HG02610 (cell line): ENCODE measurements around the gene MAN2A1.
A peak's percentile ranks its signal among the peaks of the same experiment; 100 is the strongest.

ENCODE experiments used
- ATAC-seq: cut with Tn5 transposase; IDR thresholded peaks from one replicate; pipeline ENCODE4 v1.9.1; 2021; ENCODE audit warnings: mild to moderate bottlenecking, moderate library complexity; ENCODE audit not compliant: unreplicated experiment

The MAN2A1 gene

DNA sequence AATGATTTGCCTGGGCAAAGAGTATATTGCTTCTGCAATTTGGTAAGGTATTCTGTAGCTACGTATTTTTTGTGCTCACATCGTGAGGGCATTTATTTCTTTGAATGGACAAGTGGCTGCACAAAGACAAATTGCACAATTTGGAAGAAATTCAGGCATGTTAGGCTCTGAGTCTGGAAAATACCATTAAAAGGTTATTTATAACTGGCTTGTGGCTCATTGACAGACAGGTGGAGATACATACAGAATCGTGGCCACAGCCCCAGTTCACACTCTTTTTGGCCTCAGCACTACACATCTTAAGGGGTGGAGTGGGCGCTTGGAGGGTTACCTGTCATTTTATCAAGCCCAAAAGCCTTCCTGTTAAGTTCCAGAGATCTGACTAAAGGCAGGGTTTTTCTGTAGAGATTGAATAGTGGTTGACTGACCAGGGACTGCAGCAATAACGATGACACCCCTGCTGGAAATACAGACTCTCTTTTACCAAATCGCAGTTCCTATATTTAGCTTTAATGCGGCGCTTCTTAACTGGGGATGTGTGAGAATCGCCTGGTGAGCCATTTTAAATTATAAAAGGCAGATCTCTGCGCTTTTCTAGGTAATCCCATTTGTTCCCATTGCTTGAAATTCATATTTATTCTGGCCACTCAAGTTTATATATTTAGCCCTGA is 14.7 kb downstream of the MAN2A1 start:
- ATAC-seq, result no peak

DNA sequence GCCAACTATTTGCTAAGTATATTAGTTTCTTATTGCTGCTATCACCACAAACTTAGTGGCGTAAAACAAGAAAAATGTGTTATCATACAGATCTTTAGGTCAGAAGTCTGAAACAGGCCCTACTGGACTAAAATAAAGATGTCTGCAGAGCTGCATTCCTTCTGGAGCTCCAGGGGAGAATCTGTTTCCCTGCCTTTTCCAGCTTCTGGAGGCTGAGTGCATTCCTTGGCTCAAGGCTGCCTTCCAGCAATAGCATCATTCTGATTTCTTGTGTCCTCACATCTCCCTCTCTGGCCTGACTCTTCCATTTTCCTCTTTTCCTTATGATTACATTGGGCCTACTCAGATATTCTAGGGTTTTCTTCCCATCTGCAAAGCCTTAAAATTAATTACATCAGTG is 15.9 kb downstream of the MAN2A1 start:
- ATAC-seq, result no peak

DNA sequence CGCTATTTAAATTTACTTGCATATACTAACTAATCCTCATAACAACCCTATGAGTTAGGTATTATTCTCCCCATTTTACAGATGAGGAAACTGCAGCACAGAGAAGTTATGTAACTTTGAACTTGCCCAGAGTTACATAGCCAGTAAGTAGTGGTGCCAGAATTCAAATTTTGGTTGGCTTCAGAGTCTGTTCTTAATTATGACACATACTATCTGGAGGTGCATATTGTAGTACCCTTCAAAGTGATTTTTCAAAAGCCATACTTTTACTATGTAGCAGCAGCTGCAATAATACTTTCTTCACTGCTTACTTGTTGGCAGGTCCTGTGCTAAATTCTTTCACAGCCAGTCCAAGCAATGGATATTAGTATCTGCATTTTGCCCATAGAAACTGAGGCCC is 16.4 kb downstream of the MAN2A1 start:
- no peak for ATAC-seq

DNA sequence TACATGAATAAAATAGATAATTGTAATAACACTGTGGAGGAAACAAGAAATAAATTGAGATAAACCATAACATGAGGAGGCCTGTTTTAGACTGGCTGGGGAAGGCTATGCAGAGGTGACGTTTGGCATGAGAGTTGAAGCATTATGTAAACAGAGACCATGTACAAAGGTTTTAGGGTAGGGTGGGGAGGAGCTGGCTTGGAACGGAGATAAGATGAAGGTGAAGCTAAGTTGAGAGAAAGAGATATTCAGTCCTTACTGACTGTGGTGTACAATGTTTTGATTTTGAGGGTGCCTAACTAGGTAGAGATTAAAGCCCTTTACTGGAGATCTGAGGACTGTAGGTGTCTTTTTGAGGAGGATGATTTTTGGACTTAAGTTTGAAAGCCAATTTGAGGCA is 17.8 kb downstream of the MAN2A1 start:
- no peak for ATAC-seq

DNA sequence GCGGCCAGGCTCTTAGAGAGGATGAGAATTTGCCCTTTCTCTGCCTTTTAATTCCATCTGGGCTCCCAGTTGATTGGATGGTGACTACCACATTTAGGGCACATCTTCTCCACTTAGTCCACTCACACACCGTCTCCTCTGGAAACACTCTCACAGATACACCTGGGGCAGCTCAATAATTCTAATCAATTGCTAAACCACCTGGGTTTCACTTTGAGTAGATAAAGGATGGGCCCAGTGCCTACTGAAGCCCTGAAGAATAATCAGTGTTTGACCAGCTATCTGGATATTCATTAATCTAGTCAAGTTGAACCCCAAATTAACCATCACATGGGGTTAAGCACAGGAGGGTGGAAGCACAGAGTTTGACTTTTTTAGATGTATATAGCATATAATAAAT is 19.1 kb downstream of the MAN2A1 start:
- ATAC-seq, result no peak

DNA sequence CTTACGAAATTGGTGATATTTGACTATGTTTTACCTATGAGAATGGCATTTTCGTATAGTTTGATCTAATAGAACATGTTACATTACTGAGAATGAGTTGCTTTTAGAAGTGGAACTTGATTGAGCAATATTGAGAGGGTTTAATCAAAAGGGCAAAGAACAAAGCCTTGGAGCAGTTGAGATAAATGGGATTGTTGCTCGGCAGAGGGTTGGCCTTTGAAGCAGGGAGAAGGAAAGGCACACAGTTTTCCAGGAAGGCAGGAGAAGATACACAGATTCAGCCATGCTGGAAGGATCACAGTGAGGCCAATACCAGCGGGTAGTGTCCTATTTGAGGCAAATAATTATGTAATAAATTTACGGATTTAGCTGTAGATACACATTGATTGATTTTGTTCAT is 19.5 kb downstream of the MAN2A1 start:
- ATAC-seq, result no peak

DNA sequence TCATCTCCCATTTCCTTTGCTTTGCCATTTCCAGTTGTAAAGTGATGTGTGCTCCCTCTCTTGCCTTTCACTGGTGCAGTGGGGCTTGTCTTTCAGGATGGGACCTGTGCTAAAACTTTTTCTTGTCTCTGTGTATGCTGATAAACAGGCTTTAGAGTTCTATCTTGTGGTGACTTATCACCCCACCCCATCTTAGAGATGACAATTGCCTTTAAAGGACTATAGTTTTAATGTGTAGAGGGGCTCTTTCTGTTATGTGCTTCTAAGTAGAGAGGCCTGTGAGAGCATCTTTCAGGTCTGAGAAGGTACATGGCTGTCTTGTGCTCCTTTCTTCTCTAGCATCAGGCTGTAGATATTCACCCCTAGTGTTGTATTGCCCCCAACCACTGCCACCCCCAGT is 21.9 kb downstream of the MAN2A1 start:
- no peak for ATAC-seq

DNA sequence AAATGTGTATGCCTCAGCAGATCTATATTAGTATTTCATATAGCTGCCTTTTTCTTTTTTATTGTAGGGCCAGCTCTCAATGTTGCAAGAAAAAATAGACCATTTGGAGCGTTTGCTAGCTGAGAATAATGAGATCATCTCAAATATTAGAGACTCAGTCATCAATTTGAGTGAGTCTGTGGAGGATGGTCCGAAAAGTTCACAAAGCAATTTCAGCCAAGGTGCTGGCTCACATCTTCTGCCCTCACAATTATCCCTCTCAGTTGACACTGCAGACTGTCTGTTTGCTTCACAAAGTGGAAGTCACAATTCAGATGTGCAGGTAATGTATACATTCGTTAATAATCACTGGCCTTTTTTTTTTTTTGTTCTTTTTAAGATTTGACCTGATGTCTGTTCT is 23.7 kb downstream of the MAN2A1 start:
- no peak for ATAC-seq

DNA sequence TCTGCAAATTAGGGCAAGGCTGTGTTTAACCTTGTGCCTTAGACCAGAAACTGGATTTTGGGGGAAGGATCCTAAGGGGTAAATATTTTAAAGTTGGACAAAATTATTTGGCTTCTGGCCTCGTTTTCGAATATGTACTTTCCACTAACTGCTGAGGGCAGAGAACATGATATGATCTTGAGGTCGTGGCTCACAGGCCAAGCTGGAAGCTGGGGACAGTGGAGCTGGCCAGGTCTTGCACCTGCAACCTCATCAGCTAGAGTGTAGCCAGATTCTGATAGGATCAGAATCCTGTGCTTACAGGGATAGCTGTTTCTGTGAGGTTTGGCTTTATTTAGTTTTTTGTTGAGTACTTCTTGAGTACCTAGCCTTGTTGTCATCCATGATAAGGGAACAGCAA is 24.9 kb downstream of the MAN2A1 start:
- no peak for ATAC-seq

DNA sequence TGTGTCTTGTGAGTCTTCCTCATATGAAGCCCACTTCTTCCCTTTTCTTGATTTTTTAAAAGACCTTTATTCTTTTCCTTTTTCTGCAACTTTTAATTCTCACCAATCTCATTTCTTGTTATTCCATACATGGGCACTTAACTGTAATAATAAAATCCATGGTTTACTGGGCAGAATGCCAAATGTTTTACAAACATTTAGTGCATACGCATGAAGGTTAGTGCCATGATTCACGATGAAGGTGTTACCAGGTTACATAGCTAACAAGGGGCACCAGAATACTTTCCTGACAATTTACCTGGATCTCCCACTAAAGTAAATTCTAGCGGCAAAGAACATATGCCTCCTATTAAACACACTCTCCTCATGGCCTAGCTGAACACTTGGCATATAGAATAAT is 28.5 kb downstream of the MAN2A1 start:
- no peak for ATAC-seq

DNA sequence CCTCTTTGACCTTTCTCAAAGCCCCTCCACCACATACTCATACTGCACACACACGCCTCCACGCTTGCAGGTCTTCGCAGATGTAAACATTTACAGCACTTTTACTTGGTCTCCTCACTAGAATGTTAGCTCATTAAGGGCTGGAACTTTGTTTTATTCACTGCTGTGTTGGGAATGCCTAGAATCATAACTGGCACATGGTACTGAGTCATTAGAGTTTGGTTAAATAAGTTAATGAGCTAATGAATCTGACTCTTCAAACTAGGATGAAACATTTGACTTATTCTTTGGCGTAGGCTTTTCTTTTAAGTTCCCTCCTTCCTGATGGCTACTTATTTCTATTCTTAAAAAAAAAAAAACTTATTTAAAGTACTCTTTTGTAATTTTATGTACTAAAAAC is 28.9 kb downstream of the MAN2A1 start:
- no peak for ATAC-seq

DNA sequence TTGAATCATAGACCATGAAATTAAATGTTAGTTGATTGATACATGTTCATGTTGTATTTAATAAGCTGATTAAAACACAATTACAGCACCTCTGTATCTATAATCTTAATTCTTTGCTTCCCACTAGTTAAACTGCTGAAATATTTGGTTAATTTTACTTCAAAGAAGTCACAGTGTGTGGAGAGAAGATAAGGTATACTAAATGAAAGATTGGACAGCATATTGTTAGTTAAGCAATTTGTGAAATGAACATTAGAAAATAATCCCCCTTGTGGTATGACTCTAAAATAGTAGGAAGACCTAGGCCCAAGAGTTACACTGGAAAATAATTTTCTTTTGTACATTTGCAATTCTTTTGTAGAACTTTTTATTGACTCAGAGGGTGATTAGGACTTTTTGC is 30.3 kb downstream of the MAN2A1 start:
- no peak for ATAC-seq

DNA sequence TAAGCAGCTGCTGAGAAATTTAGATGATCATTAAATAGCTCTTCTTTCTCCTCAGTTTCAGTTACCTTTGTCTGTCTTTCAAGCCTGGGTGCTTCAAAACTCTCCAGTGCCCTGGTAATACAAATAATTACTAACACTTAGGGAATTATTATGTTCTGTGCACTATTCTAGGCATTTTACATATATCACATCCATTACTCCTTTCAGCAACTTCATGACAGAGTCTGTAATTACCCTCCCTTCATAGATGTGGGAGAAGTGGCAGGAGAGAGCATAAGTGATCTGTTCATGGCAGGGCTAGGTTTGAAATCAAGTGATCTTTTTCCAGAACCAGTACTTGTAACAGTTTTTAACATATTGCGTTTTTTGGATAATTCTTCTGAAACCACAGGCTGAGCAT is 32.0 kb downstream of the MAN2A1 start:
- ATAC-seq, result no peak

DNA sequence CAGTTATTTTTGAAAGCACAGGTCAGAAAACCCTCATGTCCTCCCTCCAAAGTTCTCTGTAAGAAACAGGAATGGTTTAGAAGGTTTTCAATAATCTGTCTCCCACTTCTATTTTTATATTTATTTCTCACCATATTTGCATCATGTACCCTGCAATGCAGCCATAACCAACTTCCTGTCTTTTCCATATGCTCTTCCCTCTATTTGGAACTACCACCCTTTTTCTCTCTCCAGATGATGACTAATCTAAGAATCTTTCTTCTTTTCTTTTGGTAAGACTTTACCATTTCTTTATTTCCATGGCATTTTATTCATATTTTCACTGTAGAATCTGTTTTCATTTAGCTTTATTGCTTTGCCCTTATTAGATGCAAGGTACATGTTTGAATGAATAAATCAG is 33.9 kb downstream of the MAN2A1 start:
- no peak for ATAC-seq

DNA sequence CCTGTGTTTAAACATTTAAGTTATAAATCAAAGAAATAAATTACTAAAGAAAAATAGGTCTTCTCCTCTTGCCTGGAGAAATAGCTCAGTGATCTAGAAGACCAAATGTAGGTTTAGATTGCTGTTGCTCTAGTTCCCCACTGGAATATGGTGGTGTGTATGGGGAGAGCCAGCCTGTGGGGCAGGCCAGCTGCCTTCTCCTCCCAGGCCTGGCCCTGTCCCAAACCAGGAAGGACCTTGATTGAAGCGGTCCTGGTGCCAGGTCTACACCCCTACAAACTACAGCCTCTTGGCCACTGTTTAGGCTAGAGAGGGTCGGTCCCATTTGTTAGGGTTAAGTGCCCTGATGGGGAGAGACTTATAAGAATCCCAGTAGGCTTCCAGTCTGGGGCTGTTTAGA is 35.4 kb downstream of the MAN2A1 start:
- no peak for ATAC-seq

DNA sequence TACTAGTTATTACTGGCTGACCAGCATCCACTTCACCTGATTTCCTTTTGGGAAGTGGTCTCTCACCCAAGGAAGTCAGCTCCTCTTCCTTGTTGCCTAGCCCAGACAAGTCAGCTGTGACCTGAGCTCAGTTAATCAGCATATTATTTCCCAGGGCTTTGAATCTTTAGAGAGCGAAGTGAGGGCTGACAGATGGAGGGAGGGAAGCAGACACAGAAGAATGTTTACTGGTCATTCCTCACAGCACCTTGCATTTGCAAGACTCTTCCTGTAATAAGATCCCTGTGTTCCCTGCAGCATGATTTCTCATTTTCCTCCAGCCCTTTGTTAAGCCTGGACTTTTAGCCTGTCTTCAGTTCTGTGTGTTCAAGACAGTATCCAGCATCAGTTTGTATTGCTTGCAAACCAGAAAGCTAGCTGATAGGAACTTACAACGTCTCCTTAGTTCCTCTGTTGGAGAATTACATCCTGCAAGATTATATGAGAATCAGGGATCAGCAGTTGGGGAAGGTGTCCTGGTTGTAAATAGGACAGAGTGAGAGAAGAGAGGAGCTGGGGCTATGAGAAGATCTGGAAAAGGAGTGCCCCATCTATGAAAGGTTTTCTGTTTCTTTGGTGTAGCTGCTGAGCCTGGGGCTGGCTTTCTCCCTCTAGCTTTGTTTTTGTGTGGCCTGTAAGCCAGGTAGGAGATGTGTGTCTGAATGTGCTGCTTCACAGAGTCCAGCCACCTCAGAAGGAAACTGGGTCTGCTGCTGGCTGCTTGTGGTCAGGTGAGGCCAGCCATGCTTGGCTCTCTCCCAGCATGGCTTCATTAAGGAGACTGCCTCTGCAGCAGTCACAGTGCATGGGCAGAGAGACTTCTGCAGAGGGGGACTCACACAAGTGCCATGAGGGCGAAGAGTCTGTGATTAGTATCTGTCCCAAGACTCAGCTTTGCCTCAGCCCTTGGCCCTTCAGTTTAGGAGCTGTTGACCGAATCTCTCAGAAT is 50.3 kb downstream of the MAN2A1 start:
- peak; percentile 99 for ATAC-seq

DNA sequence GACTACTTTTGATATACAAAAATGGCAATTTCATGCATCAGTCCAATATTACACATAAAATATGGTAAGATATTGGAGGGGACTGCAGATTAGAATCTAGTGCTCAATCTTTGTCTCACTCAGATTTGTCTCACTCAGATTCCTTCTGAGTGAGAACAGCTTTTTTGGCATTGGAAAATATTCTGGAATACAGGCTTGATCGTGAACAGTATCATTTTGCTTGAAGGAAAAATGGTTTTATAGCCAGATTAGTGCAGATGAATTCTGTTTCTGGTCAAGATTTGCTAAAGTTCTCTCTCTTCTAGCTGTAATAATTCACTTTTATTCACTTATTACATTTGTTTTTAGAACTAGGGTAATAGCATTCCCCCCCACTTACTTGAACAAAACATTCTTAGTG is 51.2 kb downstream of the MAN2A1 start:
- no peak for ATAC-seq

DNA sequence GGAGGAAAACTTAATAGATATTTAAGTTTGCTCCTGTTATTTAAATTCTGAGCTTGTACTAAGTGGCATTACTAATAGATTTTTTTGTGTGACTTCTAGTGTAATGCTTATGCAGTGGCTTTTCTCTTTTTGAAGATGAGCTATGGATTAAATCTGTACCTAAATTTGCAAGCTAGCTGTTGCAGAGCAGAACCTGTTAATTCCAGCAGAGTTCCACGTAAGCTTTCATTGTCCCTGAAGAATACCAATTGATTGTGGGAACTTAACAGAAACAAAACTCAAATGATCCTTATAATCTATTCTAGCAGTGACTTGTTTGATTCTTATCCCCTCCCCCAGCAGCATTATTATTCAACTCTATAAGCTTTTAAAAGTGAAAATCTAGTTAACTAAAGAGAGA is 51.7 kb downstream of the MAN2A1 start:
- no peak for ATAC-seq

DNA sequence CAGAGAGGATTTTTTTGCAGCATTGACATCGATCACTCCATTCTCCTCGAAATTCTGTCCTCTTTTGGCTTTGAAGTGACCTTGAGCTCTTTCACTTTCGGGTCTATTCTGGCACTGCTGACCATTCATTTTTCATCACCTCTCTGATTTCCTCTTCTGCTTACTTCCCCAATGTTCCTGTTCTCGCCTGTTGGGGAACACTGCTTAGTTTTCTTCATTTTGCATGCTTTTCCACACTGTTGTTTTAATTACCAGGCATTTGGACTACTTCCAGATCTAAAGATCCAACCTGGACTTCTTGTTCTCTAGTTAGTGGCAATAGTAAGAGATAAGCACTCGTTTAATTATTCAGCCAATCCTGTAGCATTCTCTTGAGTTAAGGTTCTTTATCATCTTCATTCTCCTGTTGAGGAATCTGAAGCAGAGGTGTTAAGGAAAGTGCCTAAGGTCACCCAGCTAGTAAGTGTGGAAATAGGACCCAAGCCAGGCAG is 53.4 kb downstream of the MAN2A1 start:
- ATAC-seq, result no peak

DNA sequence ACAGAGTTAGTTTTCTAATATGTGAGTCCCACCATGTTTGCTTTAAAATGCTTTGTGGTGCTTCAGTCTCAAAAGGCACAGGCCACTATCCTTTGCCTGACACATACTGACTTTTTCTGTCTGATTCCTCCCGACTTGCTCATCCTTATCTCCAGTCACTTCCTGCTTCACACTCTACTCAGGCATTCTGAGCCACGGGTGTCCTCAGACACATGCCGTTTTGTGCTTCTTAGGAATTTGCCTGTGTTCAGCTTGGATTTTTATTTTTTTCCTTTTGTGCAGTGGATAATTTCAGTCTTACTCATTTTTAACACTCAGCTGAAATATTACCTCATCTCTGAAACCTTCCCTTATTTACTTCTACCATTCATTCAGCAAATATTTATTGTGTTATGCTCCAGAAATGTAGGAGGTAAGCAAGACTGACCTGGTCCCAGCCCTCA is 54.1 kb downstream of the MAN2A1 start:
- ATAC-seq, result no peak

DNA sequence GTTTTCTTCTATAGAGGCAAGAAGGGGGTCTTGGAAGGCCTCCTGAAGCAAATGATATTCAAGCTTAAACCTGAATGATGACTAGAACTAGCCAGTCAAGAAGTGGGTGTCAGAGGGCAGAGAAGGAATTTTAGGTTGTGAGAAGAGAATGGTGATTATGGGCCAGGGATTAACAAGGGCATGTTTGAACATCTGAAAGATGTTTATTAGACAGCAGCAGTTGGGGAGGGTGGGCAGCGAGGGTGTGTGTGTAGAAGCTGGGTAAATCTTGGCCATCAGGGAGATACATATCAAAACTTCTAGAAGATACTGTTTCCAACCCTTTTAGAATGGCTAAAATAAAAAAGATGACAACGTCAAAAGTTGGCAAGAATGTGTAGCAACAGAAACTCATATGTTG is 54.5 kb downstream of the MAN2A1 start:
- ATAC-seq, result no peak

DNA sequence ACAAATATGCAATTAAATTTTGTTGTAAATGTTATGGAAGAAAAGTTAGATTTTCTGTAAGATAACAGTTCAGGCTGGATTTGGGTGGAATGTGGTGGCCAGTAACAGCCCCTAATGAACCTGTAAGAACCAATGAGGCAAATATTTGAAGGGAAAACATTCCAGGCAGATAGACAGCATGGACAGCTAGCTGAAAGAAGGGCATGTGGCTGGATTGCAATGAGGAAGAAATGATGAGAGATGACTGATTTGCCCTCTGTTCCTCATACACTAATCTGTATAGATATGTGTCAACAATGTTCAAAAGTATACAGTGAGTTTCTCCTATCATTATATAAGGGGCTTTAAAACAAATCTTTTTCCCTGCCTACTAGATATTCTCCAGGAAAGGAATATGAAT is 58.8 kb downstream of the MAN2A1 start:
- ATAC-seq, result no peak
